ENCODE data around the gene G6PC3.

Gene G6PC3

GRCh38 chr17:44109312-44109630 is 38.7 kb downstream of the G6PC3 start:
- DNase-seq (ENCODE audit: low read depth) = no peak
- no peak overlapping the region for H3K4me3 ChIP-seq (ENCODE audit: low read depth, low read length)
- no peak for TF ChIP-seq CTCF (conservative IDR thresholded peaks at IDR 0.05; ENCODE audit: low read depth, low read length)

- no peak for DNase-seq (ENCODE audit: low read depth)
- H3K4me3 ChIP-seq (ENCODE audit: low read depth, low read length) = no peak overlapping the region
- no peak for TF ChIP-seq CTCF (conservative IDR thresholded peaks at IDR 0.05; ENCODE audit: low read depth, low read length)
Observed at GRCh38 chr17:44110011-44110686, 39.6 kb downstream of the G6PC3 start.

DNA sequence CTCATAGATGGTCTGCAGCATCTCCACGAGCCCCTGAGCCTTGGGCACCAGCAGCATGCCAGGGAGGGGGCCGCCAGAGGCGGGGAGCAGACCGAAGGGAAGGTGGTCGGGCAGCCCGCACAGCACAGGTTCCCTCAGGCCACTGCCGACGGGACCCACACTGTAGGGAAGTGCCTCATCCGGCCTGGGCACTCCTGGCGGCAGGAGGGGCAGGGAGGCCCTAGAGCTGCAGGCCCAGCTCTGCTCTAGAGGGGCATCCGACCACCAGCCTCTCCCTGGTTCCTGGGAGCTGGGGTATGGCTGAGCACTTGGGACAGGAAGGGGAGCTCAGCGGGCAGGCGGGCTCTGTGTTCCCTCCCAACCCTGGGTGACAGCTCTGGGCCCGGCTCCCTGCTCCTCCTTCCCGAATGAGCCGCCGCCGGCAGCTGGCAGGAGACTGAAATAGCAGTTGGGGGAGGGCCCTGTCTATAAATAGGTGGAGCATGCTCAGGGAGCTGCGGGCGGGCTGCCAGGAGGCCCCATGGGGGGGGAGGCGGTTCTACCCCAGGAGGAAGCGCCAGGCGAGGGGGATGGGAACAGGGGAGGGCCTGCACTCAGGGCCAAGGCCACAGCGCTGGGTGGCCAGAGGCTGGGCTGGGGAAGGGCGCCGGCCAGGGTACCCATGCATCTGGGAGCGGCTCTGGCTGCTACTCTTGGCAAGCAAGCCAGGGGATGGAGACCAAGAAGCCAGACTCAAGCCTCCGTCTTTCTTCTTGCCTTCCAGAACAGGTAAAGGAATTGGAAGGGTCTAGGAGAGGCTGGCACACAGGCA is 40.5 kb downstream of the G6PC3 start:
- peak; percentile 15 for TF ChIP-seq CTCF (conservative IDR thresholded peaks at IDR 0.05; ENCODE audit: low read depth, low read length)
- peak; percentile 92 for DNase-seq (ENCODE audit: low read depth)
- peak overlapping the region; percentile 42 for H3K4me3 ChIP-seq (ENCODE audit: low read depth, low read length)

GRCh38 chr17:44111777-44112176 is 41.2 kb downstream of the G6PC3 start:
- TF ChIP-seq CTCF (conservative IDR thresholded peaks at IDR 0.05; ENCODE audit: low read depth, low read length) = no peak
- H3K4me3 ChIP-seq (ENCODE audit: low read depth, low read length) = no peak overlapping the region
- DNase-seq (ENCODE audit: low read depth) = no peak

DNA sequence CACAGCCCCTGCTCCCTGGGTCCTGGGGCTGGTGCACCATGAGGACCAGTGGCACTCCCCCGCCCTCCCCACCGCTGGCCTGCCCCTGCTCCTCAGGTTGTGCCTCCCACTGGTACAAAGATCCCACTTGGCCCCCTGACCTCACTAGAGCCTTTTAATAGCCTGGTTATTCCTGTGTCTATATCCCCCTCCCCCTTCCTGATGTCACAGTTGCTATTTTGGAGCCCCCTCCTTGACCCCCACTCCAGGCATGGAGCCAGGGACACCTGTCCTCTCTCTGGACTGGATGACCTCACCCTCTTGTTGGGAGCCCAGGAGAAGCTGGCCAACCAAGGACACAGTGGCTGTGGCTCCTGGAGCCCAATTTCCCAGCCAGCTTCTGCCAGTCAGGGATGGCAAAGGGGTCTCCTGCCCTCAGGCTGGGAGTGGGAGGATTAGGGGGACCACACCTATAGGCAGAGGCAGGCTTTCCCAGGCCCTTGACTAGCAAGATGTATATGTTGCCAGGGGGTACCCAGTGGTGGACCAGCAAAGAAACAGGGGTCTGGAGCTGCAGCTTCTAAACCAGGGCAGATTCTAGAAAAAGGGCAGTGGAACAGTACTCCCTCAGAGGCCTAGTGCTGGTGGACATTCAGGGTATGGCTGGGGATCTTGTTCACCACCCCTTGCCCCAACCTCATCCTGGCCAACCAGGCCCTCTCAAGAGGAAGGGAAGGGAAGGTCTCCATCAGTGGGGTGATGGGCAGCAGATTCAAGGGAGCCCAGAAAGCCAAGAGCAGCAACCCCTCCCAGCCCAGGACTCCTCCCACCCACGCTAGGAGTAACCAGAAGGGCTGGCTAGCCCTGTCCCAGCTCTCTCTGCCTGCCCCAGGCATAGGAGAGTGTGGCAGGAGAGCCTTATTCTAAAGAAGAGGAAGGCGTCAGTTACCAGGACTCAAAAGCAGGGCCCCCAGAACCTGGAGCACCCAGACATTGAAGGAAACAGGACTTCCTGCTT is 42.0 kb downstream of the G6PC3 start:
- DNase-seq (ENCODE audit: low read depth) = no peak
- no peak overlapping the region for H3K4me3 ChIP-seq (ENCODE audit: low read depth, low read length)
- no peak for TF ChIP-seq CTCF (conservative IDR thresholded peaks at IDR 0.05; ENCODE audit: low read depth, low read length)

GRCh38 chr17:44113382-44113781 is 42.8 kb downstream of the G6PC3 start:
- no peak overlapping the region for H3K4me3 ChIP-seq (ENCODE audit: low read depth, low read length)
- TF ChIP-seq CTCF (conservative IDR thresholded peaks at IDR 0.05; ENCODE audit: low read depth, low read length) = no peak
- DNase-seq (ENCODE audit: low read depth) = no peak

All from choroid plexus epithelial cell (primary cell).